Spleen (tissue), 11 donors: ENCODE measurements around the gene RPS10. TPM values are rescaled to one million over a fixed set of nuclear protein-coding genes. Genes with fewer than 3 reads are reported as not detected.

Experiments
- DNase-seq: peaks from one replicate; pipeline ENCODE4 v3.0.0-alpha.2; 2020
- H3K27ac ChIP-seq, 8 donors: fragments of 200-600 bp; sonication (generic) in 7 of 8; 1 replicate in 4 of 8; 2 replicates in 4 of 8; pipeline versions ENCODE4 v1.5.0 to v1.8.0; 2016 to 2021; ENCODE audit warnings: inconsistent platforms in 4 of 8, mild to moderate bottlenecking in 4 of 8, moderate library complexity in 1 of 8
- H3K27me3 ChIP-seq, 7 donors: fragments of 200-600 bp; sonication (generic) in 6 of 7; replicated peaks in 1 of 7; 1 replicate in 4 of 7; 2 replicates in 3 of 7; pipeline versions ENCODE4 v1.5.0 to v1.8.0; 2016 to 2021; ENCODE audit warnings: inconsistent platforms in 3 of 7, mild to moderate bottlenecking in 1 of 7
- H3K36me3 ChIP-seq, 6 donors: fragments of 200-600 bp; sonication (generic) in 5 of 6; 1 replicate in 4 of 6; 2 replicates in 2 of 6; pipeline versions ENCODE4 v1.5.0 to v1.8.0; 2016 to 2021; ENCODE audit warnings: inconsistent platforms in 2 of 6
- H3K4me1 ChIP-seq, 6 donors: fragments of 200-600 bp; sonication (generic) in 5 of 6; 1 replicate in 3 of 6; 2 replicates in 3 of 6; pipeline versions ENCODE4 v1.5.0 to v1.8.0; 2016 to 2021; ENCODE audit warnings: inconsistent platforms in 3 of 6
- H3K4me3 ChIP-seq, 8 donors: fragments of 200-600 bp; sonication (generic) in 7 of 8; 1 replicate in 4 of 8; 2 replicates in 4 of 8; pipeline versions ENCODE4 v1.5.0 to v1.8.0; 2016 to 2021; ENCODE audit warnings: inconsistent platforms in 4 of 8, mild to moderate bottlenecking in 4 of 8, moderate library complexity in 2 of 8
- H3K9me3 ChIP-seq, 8 donors: fragments of 200-600 bp; sonication (generic) in 7 of 8; 1 replicate in 4 of 8; 2 replicates in 4 of 8; pipeline versions ENCODE4 v1.5.0 to v1.8.0; 2016 to 2021; ENCODE audit warnings: inconsistent platforms in 4 of 8
- POLR2A ChIP-seq, 3 donors: fragments of 450-650 bp; IDR thresholded peaks; one replicate each; pipeline ENCODE4 v1.5.1; 2017; ENCODE audit warnings: antibody characterized with exemption in 3 of 3, mild to moderate bottlenecking in 1 of 3
- POLR2AphosphoS5 ChIP-seq, 3 donors: sonication (generic); formaldehyde crosslinking; IDR thresholded peaks; one replicate each; pipeline ENCODE4 v1.5.1; 2017; ENCODE audit warnings: antibody characterized with exemption in 3 of 3
- WGBS, 5 donors: extraction: QIAGEN DNeasy Blood & Tissue Kit in 3 of 5; methylation state at CpG; one replicate each; pipeline versions ENCODE4 v1.1.5 to v1.1.7; 2013 to 2018; 5-methylcytosine and 5-hydroxymethylcytosine counted together
- intact Hi-C: fragments of 100-400 bp; cut with DNase I; formaldehyde crosslinking; loops from one replicate; pipeline ENCODE4 v1.15.0; 2023; ENCODE audit warnings: low total_unique reads
- polyA plus RNA-seq, 3 donors: library from polyadenylated mRNA; stranded (reverse); fragments of 200-250 nt; gene quantifications; one replicate each; pipeline ENCODE4 v1.2.1, GENCODE V29; 2013
- total RNA-seq, 7 donors: library from RNA; depleted of rRNA in 3 of 7; stranded (reverse); fragments of >200 nt in 3 of 7; fragmentation: NEBNext Ultra II Directional in 4 of 7; extraction: Animal tissue kit (Norgen Biotek cat#: 25700) in 4 of 7; gene quantifications; one replicate each; pipeline versions ENCODE4 v1.1.0 to v1.2.1, GENCODE V29; 2016 to 2021
- TF ChIP-seq, protein P1 (sequence below), 11 experiments: fragments of 200-600 bp in 7 of 11; fragments of 450-650 bp in 4 of 11; sonication (generic) in 4 of 11; IDR thresholded peaks in 8 of 11; conservative IDR thresholded peaks in 3 of 11; 1 replicate in 7 of 11; 2 replicates in 4 of 11; pipeline versions ENCODE4 v1.4.0 to v1.8.0; 2016 to 2021; ENCODE audit warnings: antibody characterized with exemption in 11 of 11, inconsistent platforms in 4 of 11, mild to moderate bottlenecking in 1 of 11
- donor health status: healthy with polysubstance abuse.
- donor health status: DM: no; HTN: no; CAD: no; lungs with moderate emphysema.
- donor health status: DM: no; HTN: no; CAD: no.
- donor health status: Bipolar disorder and iron deficiency.
- donor health status: healthy.
- donor health status: DM: no; HTN: no; CAD: no.
- donor health status: DM: yes; HTN: yes; CAD: no.

RPS10 gene
- total and polyA plus RNA-seq, 10 donors, result 1,033 to 4,934 (median 1,663) TPM

DNA sequence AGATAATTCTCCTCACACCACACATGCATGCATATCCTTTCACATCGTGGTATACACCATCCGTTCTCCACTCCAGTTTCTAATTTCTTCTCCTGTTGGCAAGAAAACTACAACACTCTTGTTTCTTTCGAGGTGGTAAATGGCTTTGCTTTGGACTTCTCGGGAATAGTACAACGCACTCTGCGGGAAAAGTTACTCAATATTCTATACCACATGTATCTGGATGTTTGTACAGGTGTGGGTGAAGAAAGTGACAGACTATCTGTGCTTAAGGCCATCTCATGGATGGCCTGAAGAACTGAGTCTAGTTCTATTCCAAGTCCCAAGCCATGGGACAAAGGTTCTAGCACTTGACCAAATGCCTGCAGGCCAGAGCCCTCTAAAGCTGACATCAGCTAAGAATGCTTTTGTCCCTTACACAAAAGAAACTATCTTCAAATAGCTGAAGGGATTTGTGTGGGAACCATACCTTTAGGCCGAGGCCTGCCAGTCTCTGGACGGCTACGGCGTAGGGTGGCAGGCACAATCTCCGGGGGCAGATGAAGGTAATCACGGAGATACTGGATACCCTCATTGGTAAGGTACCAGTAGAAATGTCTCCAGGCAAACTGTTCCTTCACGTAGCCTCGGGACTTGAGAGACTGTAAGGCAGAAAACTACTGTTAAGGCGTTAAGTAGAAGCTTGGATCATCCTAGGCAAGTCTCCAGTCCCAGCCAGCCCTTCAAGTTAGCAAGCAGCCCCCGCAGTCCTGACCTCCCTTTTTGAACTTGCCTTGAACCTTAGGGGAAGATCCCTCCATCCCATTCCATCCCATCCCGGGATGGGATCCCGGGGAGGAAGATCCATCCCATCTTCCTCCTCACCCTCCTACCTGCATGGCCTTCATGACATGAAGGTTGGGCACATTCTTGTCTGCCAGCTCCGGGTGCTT lies 1.4 kb downstream of the RPS10 start:
- Histone ChIP-seq H3K9me3 (no peaks in the 10 kb centered on the region), H3K4me3 (peak overlapping the region; percentile 62 to 93 (median 71)), H3K4me1 (peaks cover 8 to 41% (median 28%) of the 10 kb centered on the region in 6 donors), H3K27me3 (no peaks in the 10 kb centered on the region), H3K36me3 (peaks cover 15 to 56% (median 50%) of the 10 kb centered on the region in 6 donors), H3K27ac (peak overlapping the region in 5 of 8 donors; percentile 84 to 89 (median 86))
- no peak for DNase-seq
- WGBS, 5 donors, result 75 to 80% (median 78%) methylated on average over 19 of the region's 19 CpGs
- TF ChIP-seq POLR2AphosphoS5 (IDR thresholded peaks at IDR 0.05) (no peak), POLR2A (IDR thresholded peaks at IDR 0.05) (no peak)
- TF ChIP-seq, protein P1, sequence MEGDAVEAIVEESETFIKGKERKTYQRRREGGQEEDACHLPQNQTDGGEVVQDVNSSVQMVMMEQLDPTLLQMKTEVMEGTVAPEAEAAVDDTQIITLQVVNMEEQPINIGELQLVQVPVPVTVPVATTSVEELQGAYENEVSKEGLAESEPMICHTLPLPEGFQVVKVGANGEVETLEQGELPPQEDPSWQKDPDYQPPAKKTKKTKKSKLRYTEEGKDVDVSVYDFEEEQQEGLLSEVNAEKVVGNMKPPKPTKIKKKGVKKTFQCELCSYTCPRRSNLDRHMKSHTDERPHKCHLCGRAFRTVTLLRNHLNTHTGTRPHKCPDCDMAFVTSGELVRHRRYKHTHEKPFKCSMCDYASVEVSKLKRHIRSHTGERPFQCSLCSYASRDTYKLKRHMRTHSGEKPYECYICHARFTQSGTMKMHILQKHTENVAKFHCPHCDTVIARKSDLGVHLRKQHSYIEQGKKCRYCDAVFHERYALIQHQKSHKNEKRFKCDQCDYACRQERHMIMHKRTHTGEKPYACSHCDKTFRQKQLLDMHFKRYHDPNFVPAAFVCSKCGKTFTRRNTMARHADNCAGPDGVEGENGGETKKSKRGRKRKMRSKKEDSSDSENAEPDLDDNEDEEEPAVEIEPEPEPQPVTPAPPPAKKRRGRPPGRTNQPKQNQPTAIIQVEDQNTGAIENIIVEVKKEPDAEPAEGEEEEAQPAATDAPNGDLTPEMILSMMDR (IDR thresholded peaks at IDR 0.05 in 8 of 11, conservative IDR thresholded peaks at IDR 0.05 in 3 of 11), result no peak
- intact Hi-C loops, result no loop called here

DNA sequence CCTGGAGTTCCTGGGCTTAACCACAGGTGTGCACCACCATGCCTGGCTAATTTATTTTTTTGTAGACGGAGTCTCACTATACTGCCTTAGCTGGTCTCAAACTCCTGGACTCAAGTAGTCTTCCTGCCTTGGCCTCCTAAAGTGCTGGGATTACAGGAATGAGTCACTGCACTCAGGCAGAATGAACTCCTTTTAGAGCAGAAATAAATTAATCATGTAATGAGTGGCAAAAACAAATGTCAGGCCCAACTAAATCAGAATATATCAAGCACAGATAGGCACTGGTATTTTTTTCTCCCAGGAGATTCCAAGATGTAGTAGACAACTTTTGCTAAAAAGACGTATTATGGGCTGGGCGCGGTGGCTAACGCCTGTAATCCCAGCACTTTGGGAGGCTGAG lies 2.6 kb downstream of the RPS10 start:
- TF ChIP-seq, protein P1 (IDR thresholded peaks at IDR 0.05 in 8 of 11, conservative IDR thresholded peaks at IDR 0.05 in 3 of 11), result no peak
- TF ChIP-seq POLR2AphosphoS5 (IDR thresholded peaks at IDR 0.05), result no peak
- no peak for TF ChIP-seq POLR2A (IDR thresholded peaks at IDR 0.05)
- no peak for DNase-seq
- Histone ChIP-seq H3K9me3 (no peaks in the 10 kb centered on the region), H3K36me3 (peaks cover 15 to 68% (median 62%) of the 10 kb centered on the region in 6 donors), H3K4me1 (peaks cover 8 to 41% (median 28%) of the 10 kb centered on the region in 6 donors), H3K27me3 (no peaks in the 10 kb centered on the region), H3K27ac (no peak overlapping the region), H3K4me3 (no peak overlapping the region)
- intact Hi-C loops, result no loop called here
- 95 to 98% (median 95%) methylated on average over 5 of the region's 5 CpGs for WGBS, 5 donors

DNA sequence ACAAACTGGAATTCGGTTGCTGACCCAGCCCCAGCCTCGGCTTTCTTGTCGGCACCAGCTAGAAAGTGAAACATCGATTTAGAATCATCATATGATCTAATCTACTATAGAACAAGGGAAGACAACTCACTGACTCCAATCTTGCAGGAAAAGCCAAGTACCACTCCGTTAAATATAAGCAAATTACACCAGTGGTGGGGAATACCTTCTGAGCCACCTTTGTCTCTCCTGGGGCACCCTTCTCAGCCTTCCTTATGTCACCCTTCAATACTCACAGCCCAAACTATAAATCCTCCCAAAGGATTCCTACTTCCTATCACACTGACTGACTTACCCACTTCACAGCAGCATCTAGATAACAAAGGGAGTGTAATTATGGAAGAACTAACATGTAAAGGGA lies 7.5 kb downstream of the RPS10 start:
- Histone ChIP-seq H3K4me3 (no peak overlapping the region), H3K4me1 (peaks cover 2 to 25% (median 13%) of the 10 kb centered on the region in 6 donors), H3K9me3 (no peaks in the 10 kb centered on the region), H3K27ac (no peak overlapping the region), H3K27me3 (no peaks in the 10 kb centered on the region), H3K36me3 (peaks cover 11 to 80% (median 75%) of the 10 kb centered on the region in 6 donors)
- TF ChIP-seq POLR2A (IDR thresholded peaks at IDR 0.05), result no peak
- TF ChIP-seq POLR2AphosphoS5 (IDR thresholded peaks at IDR 0.05), result no peak
- TF ChIP-seq, protein P1 (IDR thresholded peaks at IDR 0.05 in 8 of 11, conservative IDR thresholded peaks at IDR 0.05 in 3 of 11), result no peak
- intact Hi-C loops, result loop anchor here (10.0 kb wide), 1 partner anchor 224 kb away; no protein-coding TSS in a partner anchor
- no peak for DNase-seq
- 84 to 96% (median 89%) methylated on average over 5 of the region's 5 CpGs for WGBS, 5 donors

DNA sequence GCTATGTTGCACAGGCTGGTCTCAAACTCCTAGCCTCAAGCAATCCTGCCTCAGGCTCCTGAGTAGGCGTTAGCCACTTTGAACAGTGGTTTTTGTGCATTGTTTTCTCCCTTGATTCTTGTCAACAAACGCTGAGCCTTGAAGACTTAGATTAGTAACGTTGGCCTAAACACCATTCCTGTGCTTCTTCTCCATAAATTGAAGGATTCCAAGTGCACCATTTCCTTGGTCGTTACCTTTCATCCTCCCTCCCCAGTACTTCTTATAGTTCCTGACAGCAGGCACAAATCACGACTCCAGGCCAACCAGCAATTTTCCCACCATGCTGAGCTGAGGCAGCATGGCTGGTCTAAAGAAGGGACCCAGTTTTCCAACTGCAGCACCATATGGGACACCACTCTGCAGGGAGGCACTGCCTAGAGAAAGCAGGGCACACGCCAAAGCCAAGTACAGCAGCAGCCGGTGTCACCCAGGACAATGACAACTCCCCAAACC lies 8.9 kb downstream of the RPS10 start:
- Histone ChIP-seq H3K27me3 (no peaks in the 10 kb centered on the region), H3K4me1 (peaks cover 0 to 13% (median 5%) of the 10 kb centered on the region in 6 donors), H3K4me3 (no peak overlapping the region), H3K9me3 (no peaks in the 10 kb centered on the region), H3K27ac (no peak overlapping the region), H3K36me3 (peaks cover 4 to 71% (median 60%) of the 10 kb centered on the region in 6 donors)
- no peak for DNase-seq
- TF ChIP-seq, protein P1 (IDR thresholded peaks at IDR 0.05 in 8 of 11, conservative IDR thresholded peaks at IDR 0.05 in 3 of 11), result no peak
- TF ChIP-seq POLR2A (IDR thresholded peaks at IDR 0.05) (no peak), POLR2AphosphoS5 (IDR thresholded peaks at IDR 0.05) (no peak)
- intact Hi-C loops, result loop anchor here (10.0 kb wide), 1 partner anchor 222 kb away; no protein-coding TSS in a partner anchor
- WGBS, 5 donors, result 77 to 90% (median 79%) methylated on average over 7 of the region's 7 CpGs
